HCT116 (cell line): ENCODE results near the gene ITGBL1.

Source experiments
- CTCF ChIP-seq, 3 experiments: fragments of 200-600 bp in 1 of 3; sonication (generic) in 1 of 3; IDR thresholded peaks in 2 of 3; conservative IDR thresholded peaks in 1 of 3; 2 replicates each; pipeline ENCODE4 v1.5.1; 2012 to 2017; ENCODE audit warnings: low read depth in 2 of 3, low read length in 2 of 3, antibody characterized with exemption in 1 of 3, borderline replicate concordance in 1 of 3, control low read depth in 1 of 3, mild to moderate bottlenecking in 1 of 3, mixed read lengths in 1 of 3, mixed run types in 1 of 3, moderate library complexity in 1 of 3; ENCODE audit not compliant: insufficient read depth in 1 of 3
- POLR2AphosphoS5 ChIP-seq: IDR thresholded peaks from 2 replicates; pipeline ENCODE4 v1.6.1; 2011; ENCODE audit warnings: mild to moderate bottlenecking, low read depth, low read length, moderate library complexity

- TF ChIP-seq POLR2AphosphoS5 (no peak), CTCF (IDR thresholded peaks at IDR 0.05 in 2 of 3, conservative IDR thresholded peaks at IDR 0.05 in 1 of 3; ENCODE audit: borderline replicate concordance in 1 of 3, insufficient read depth in 1 of 3, low read depth in 2 of 3, low read length in 2 of 3) (no peak)
These were observed 18.6 kb upstream of the ITGBL1 start for GRCh38 chr13:101433895-101434294.
